Endothelial cell of umbilical vein (primary cell): ENCODE results near the gene OPRL1. TPM values are rescaled to one million over a fixed set of nuclear protein-coding genes. Genes with fewer than 3 reads are reported as not detected.

Experiments used
- BruUV-seq: library from RNA; stranded (reverse); fragments of 400-500 nt; replicated peaks from 2 replicates; lab custom pipeline; 2021; lab: Mats Ljungman, UMichigan
- CTCF ChIA-PET: fragments of 300-600, 350-600 bp; sonication (Branson Sonifier 250); formaldehyde crosslinking; loops from one replicate; lab custom pipeline; 2021; ENCODE audit warnings: antibody characterized with exemption, inconsistent platforms; lab: Charles Lee
- POLR2A ChIA-PET: fragments of 300-600, 350-600 bp; sonication (Branson Sonifier 250); formaldehyde crosslinking; loops from one replicate; lab custom pipeline; 2021; ENCODE audit warnings: antibody characterized with exemption, inconsistent platforms; lab: Charles Lee
- DNase-seq: peaks from one replicate; pipeline ENCODE4 v3.0.0-alpha.2; 2011; ENCODE audit warnings: low read depth, low spot score
- FAIRE-seq: peaks from 2 replicates; lab custom pipeline; 2011; peaks lifted over from hg19 to GRCh38; lab: Jason Lieb, UNC
- H2AFZ ChIP-seq: 2 replicates; pipeline ENCODE4 v1.6.0; 2012; ENCODE audit warnings: low read depth, low read length, control low read depth, inconsistent platforms
- H3K27ac ChIP-seq: 2 replicates; pipeline ENCODE4 v1.5.1; 2011; ENCODE audit warnings: low read depth, mild to moderate bottlenecking, control low read depth, low read length, moderate library complexity; ENCODE audit not compliant: insufficient read depth
- H3K27me3 ChIP-seq, 2 experiments: 2 replicates each; pipeline versions ENCODE4 v1.6.0 to v1.6.1; 2011; ENCODE audit warnings: low read length in 2 of 2, mixed read lengths in 1 of 2; ENCODE audit not compliant: control insufficient read depth in 2 of 2, insufficient read depth in 2 of 2
- H3K36me3 ChIP-seq, 2 experiments: 2 replicates in 1 of 2; 3 replicates in 1 of 2; pipeline ENCODE4 v1.5.1; 2011; ENCODE audit warnings: low read length in 2 of 2, mild to moderate bottlenecking in 1 of 2, moderate library complexity in 1 of 2; ENCODE audit not compliant: control insufficient read depth in 2 of 2, insufficient read depth in 2 of 2; ENCODE audit errors: extremely low read depth in 1 of 2
- H3K4me1 ChIP-seq: 3 replicates; pipeline ENCODE4 v1.5.1; 2011; ENCODE audit warnings: mild to moderate bottlenecking, low read length; ENCODE audit not compliant: control insufficient read depth, insufficient read depth; ENCODE audit errors: extremely low read depth
- H3K4me2 ChIP-seq: 2 replicates; pipeline ENCODE4 v1.6.1; 2011; ENCODE audit warnings: low read length, control low read depth, mixed read lengths; ENCODE audit not compliant: insufficient read depth
- H3K4me3 ChIP-seq, 3 experiments: fragments of 200-600 bp in 1 of 3; sonication (generic), shearing (Covaris generic) in 1 of 3; replicated peaks in 1 of 3; 2 replicates each; pipeline ENCODE4 v1.5.1; 2011 to 2016; ENCODE audit warnings: control low read depth in 3 of 3, low read length in 3 of 3, mild to moderate bottlenecking in 2 of 3, inconsistent platforms in 1 of 3, low read depth in 1 of 3, moderate library complexity in 1 of 3; ENCODE audit not compliant: insufficient read depth in 1 of 3
- H3K79me2 ChIP-seq: 2 replicates; pipeline ENCODE4 v1.6.0; 2012; ENCODE audit warnings: low read length, inconsistent platforms; ENCODE audit not compliant: control insufficient read depth, insufficient read depth
- H3K9ac ChIP-seq: replicated peaks from 2 replicates; pipeline ENCODE3; 2011; ENCODE audit warnings: low read length, control low read depth; ENCODE audit not compliant: insufficient read depth; ENCODE audit errors: extremely low read depth
- H3K9me1 ChIP-seq: replicated peaks from 3 replicates; pipeline ENCODE4 v1.6.0; 2011; ENCODE audit warnings: mild to moderate bottlenecking, low read length; ENCODE audit not compliant: control insufficient read depth, insufficient read depth; ENCODE audit errors: extremely low read depth
- H3K9me3 ChIP-seq: replicated peaks from 2 replicates; pipeline ENCODE4 v1.5.1; 2012; ENCODE audit warnings: low read length, inconsistent platforms; ENCODE audit not compliant: control insufficient read depth, insufficient read depth
- H4K20me1 ChIP-seq: replicated peaks from 2 replicates; pipeline ENCODE3; 2011; ENCODE audit warnings: mild to moderate bottlenecking, low read length; ENCODE audit not compliant: control insufficient read depth, insufficient read depth; ENCODE audit errors: extremely low read depth
- CTCF ChIP-seq, 2 donors: IDR thresholded peaks; 1 replicate in 1 of 2; 2 replicates in 1 of 2; pipeline ENCODE4 v1.5.1; 2011; ENCODE audit warnings: low read length in 2 of 2, mild to moderate bottlenecking in 2 of 2, moderate library complexity in 2 of 2, control low read depth in 1 of 2, inconsistent platforms in 1 of 2, low read depth in 1 of 2; ENCODE audit not compliant: insufficient read depth in 1 of 2; ENCODE audit errors: extremely low read depth in 1 of 2
- EZH2 ChIP-seq: IDR thresholded peaks from 2 replicates; pipeline ENCODE4 v1.6.1; 2012; ENCODE audit warnings: borderline replicate concordance, low read depth, mild to moderate bottlenecking, moderate library complexity, low read length, inconsistent platforms; ENCODE audit not compliant: severe bottlenecking
- FOS ChIP-seq: IDR thresholded peaks from 2 replicates; pipeline ENCODE4 v1.6.1; 2011; ENCODE audit warnings: mild to moderate bottlenecking, low read length, moderate library complexity, borderline replicate concordance; ENCODE audit not compliant: insufficient read depth
- GATA2 ChIP-seq: IDR thresholded peaks from 2 replicates; pipeline ENCODE4 v1.7.0; 2011; ENCODE audit warnings: low read depth, mild to moderate bottlenecking, moderate library complexity, mixed read lengths, low read length; ENCODE audit not compliant: insufficient read length, insufficient read depth
- JUN ChIP-seq: IDR thresholded peaks from 2 replicates; pipeline ENCODE4 v1.6.1; 2011; ENCODE audit warnings: borderline replicate concordance, low read depth; ENCODE audit not compliant: insufficient read length, insufficient read depth
- MYC ChIP-seq: IDR thresholded peaks from one replicate; pipeline ENCODE4 v1.6.1; 2011; ENCODE audit warnings: mild to moderate bottlenecking, low read depth, low read length
- POLR2A ChIP-seq: IDR thresholded peaks from 2 replicates; pipeline ENCODE4 v1.6.1; 2012; ENCODE audit warnings: low read depth, mild to moderate bottlenecking, control low read depth, low read length
- POLR2AphosphoS5 ChIP-seq: IDR thresholded peaks from 2 replicates; pipeline ENCODE4 v1.6.1; 2012; ENCODE audit warnings: low read depth, mild to moderate bottlenecking, control low read depth, low read length, moderate library complexity; ENCODE audit not compliant: insufficient read depth
- dilution Hi-C: fragments of 300-500 bp; cut with MboI; formaldehyde crosslinking; loops from one replicate; pipeline ENCODE4 v1.15.0; 2019; ENCODE audit warnings: low sequenced_read_pairs; ENCODE audit not compliant: extremely low pct_ligation_motif_present
- intact Hi-C: fragments of 100-400 bp; cut with micrococcal nuclease; formaldehyde crosslinking; loops from one replicate; pipeline ENCODE4 v1.10.0; 2022
- polyA plus RNA-seq, 4 experiments: library from polyadenylated mRNA; depleted of rRNA in 3 of 4; stranded (reverse) in 3 of 4; unstranded in 1 of 4; fragments of >200 nt; gene quantifications; 2 replicates each; pipeline versions ENCODE4 v1.2.1 to v1.2.3, GENCODE V29; 2011 to 2012; ENCODE audit warnings: missing spikeins in 1 of 4
- total RNA-seq: library from RNA; stranded (reverse); gene quantifications from 2 replicates; pipeline ENCODE4 v1.2.3, GENCODE V29; 2021
- TF ChIP-seq, protein P1 (sequence below): IDR thresholded peaks from 2 replicates; pipeline ENCODE4 v1.6.1; 2011; ENCODE audit not compliant: insufficient read depth, insufficient read length

Gene OPRL1
- total and polyA plus RNA-seq, 2 donors (not counting 3 experiments of a cell fraction or from before 2014, with no cell fraction given): 1.9 to 2.0 TPM

- Histone ChIP-seq H3K36me3 (peaks cover 9 to 13% of the 10 kb centered on the region in 2 experiments), H3K4me1 (peaks cover 75% of the 10 kb centered on the region), H3K79me2 (peaks cover 20% of the 10 kb centered on the region), H3K4me2 (peak overlapping the region; percentile 12), H3K27ac (peak overlapping the region; percentile 28), H3K4me3 (peak overlapping the region in 1 of 3 experiments; percentile 88), H3K9me3 (no peaks in the 10 kb centered on the region), H3K9ac (no peak overlapping the region), H3K27me3 (no peaks in the 10 kb centered on the region), H3K9me1 (no peaks in the 10 kb centered on the region), H4K20me1 (peaks cover 3% of the 10 kb centered on the region), H2AFZ (peak overlapping the region; percentile 15)
- ChIA-PET POLR2A (interaction anchor here (0.6 to 2.2 kb wide), 3 partner anchors 8 to 404 kb away, joined by 3 to 8 read pairs (median 4); no protein-coding TSS in a partner anchor), CTCF (interaction anchor here (0.7 to 15.2 kb wide), 2 partner anchors 11 to 30 kb away, joined by 3 to 412 read pairs; partner anchors contain the start of gene C20orf204)
- dilution Hi-C loops: no loop called here
- TF ChIP-seq GATA2 (no peak), JUN (no peak), EZH2 (no peak), MYC (no peak), FOS (no peak), POLR2AphosphoS5 (no peak), CTCF (IDR thresholded peaks at IDR 0.05; ENCODE audit: extremely low read depth in 1 of 2, insufficient read depth in 1 of 2, low read depth in 1 of 2, low read length in 2 of 2) (no peak), POLR2A (no peak)
- TF ChIP-seq, protein P1, sequence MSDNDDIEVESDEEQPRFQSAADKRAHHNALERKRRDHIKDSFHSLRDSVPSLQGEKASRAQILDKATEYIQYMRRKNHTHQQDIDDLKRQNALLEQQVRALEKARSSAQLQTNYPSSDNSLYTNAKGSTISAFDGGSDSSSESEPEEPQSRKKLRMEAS: no peak
- DNase-seq: peak; percentile 49
- intact Hi-C loops: loop anchor here (10.0 kb wide), 1 partner anchor 155 kb away; the partner anchor contains the start of gene DNAJC5
- BruUV-seq: no TSS peak
- FAIRE-seq: no peak
Observed at GRCh38 chr20:64049878-64050260, 30.0 kb upstream of the OPRL1 start.
